PFSK-1 (cell line): ENCODE results near the gene KIRREL3.

ENCODE experiments used
- FOXP2 ChIP-seq: optimal IDR thresholded peaks from 2 replicates; pipeline ENCODE3; 2011; ENCODE audit warnings: borderline replicate concordance, control low read depth, inconsistent platforms; ENCODE audit not compliant: insufficient read depth; ENCODE audit errors: extremely low read length, extremely low read depth
- POLR2AphosphoS5 ChIP-seq: IDR thresholded peaks from 2 replicates; pipeline ENCODE4 v1.6.1; 2012; ENCODE audit warnings: low read depth, mild to moderate bottlenecking, control low read depth, low read length, moderate library complexity
- REST ChIP-seq, 2 experiments: IDR thresholded peaks; 2 replicates each; pipeline versions ENCODE4 v1.6.1 to v1.8.0; 2011 to 2012; ENCODE audit warnings: low read depth in 2 of 2, low read length in 2 of 2, control low read depth in 1 of 2, inconsistent platforms in 1 of 2, mild to moderate bottlenecking in 1 of 2, moderate library complexity in 1 of 2; ENCODE audit not compliant: insufficient read depth in 1 of 2
- SIN3A ChIP-seq: IDR thresholded peaks from 2 replicates; pipeline ENCODE4 v1.6.1; 2012; ENCODE audit warnings: mild to moderate bottlenecking, low read length, moderate library complexity, borderline replicate concordance; ENCODE audit not compliant: insufficient read depth
- TAF1 ChIP-seq: IDR thresholded peaks from 2 replicates; pipeline ENCODE4 v1.6.1; 2012; ENCODE audit warnings: low read length, control low read depth, borderline replicate concordance; ENCODE audit not compliant: insufficient read depth

The KIRREL3 gene

GRCh38 chr11:126929179-126930061 lies 71.2 kb downstream of the KIRREL3 start:
- TF ChIP-seq FOXP2, result no peak
- no peak for TF ChIP-seq REST (IDR thresholded peaks at IDR 0.05; ENCODE audit: insufficient read depth in 1 of 2, low read depth in 2 of 2, low read length in 2 of 2)
- no peak for TF ChIP-seq TAF1
- no peak for TF ChIP-seq POLR2AphosphoS5

GRCh38 chr11:126927623-126928022 lies 72.9 kb downstream of the KIRREL3 start:
- no peak for TF ChIP-seq SIN3A

- no peak for TF ChIP-seq SIN3A
- no peak for TF ChIP-seq FOXP2
- TF ChIP-seq TAF1, result no peak
- no peak for TF ChIP-seq POLR2AphosphoS5
- TF ChIP-seq REST (IDR thresholded peaks at IDR 0.05; ENCODE audit: insufficient read depth in 1 of 2, low read depth in 2 of 2, low read length in 2 of 2), result no peak
Measured at GRCh38 chr11:126926376-126926791, 74.2 kb downstream of the KIRREL3 start.

- TF ChIP-seq TAF1 (no peak), REST (IDR thresholded peaks at IDR 0.05; ENCODE audit: insufficient read depth in 1 of 2, low read depth in 2 of 2, low read length in 2 of 2) (no peak), POLR2AphosphoS5 (no peak)
Measured at GRCh38 chr11:126925321-126926093, 75.1 kb downstream of the KIRREL3 start.

- TF ChIP-seq REST (IDR thresholded peaks at IDR 0.05; ENCODE audit: insufficient read depth in 1 of 2, low read depth in 2 of 2, low read length in 2 of 2), result no peak
- no peak for TF ChIP-seq POLR2AphosphoS5
Measured at GRCh38 chr11:126924376-126925040, 76.1 kb downstream of the KIRREL3 start.
